SK-N-SH treated with all-trans-retinoic acid at 6 μM for 48 hours (cell line): Measurements from ENCODE around the gene WDR12.
A peak's percentile ranks its signal among the peaks of the same experiment; 100 is the strongest.

Experiments used
- ATAC-seq: fragments of 200-7000 bp; cut with Tn5 transposase; 3 replicates; pipeline ENCODE4 v1.9.1; 2020; ENCODE audit warnings: mild to moderate bottlenecking, moderate library complexity
- ARNTL ChIP-seq: fragments of 450-650 bp; formaldehyde crosslinking; IDR thresholded peaks from 2 replicates; pipeline ENCODE4 v1.5.0; 2020; ENCODE audit warnings: low read depth, mild to moderate bottlenecking, moderate library complexity, borderline replicate concordance
- BACH2 ChIP-seq: fragments of 250-450 bp; sonication (Bioruptor Pico); IDR thresholded peaks from 2 replicates; pipeline ENCODE4 v1.9.0; 2021; ENCODE audit warnings: mild to moderate bottlenecking, borderline replicate concordance
- CSDC2 ChIP-seq: fragments of 250-450 bp; sonication (Bioruptor Pico); IDR thresholded peaks from 2 replicates; pipeline ENCODE4 v1.5.0; 2020; ENCODE audit warnings: mild to moderate bottlenecking, moderate library complexity
- ESRRG ChIP-seq: fragments of 250-450 bp; sonication (Bioruptor Pico); IDR thresholded peaks from 2 replicates; pipeline ENCODE4 v1.6.1; 2021; ENCODE audit warnings: mild to moderate bottlenecking
- ISL1 ChIP-seq: fragments of 250-450 bp; sonication (Bioruptor Pico); IDR thresholded peaks from 2 replicates; pipeline ENCODE4 v2.1.2; 2022; ENCODE audit warnings: mild to moderate bottlenecking, moderate library complexity
- OSR1 ChIP-seq: fragments of 250-450 bp; sonication (Bioruptor Pico); IDR thresholded peaks from 2 replicates; pipeline ENCODE4 v1.8.0; 2022; ENCODE audit warnings: moderate library complexity, mild to moderate bottlenecking, inconsistent platforms
- POU6F1 ChIP-seq: fragments of 250-450 bp; sonication (Bioruptor Pico); IDR thresholded peaks from 2 replicates; pipeline ENCODE4 v1.8.0; 2021; ENCODE audit warnings: low read depth, mild to moderate bottlenecking, moderate library complexity, borderline replicate concordance
- PPARA ChIP-seq: fragments of 250-450 bp; sonication (Bioruptor Pico); IDR thresholded peaks from 2 replicates; pipeline ENCODE4 v1.5.0; 2020; ENCODE audit warnings: mild to moderate bottlenecking, borderline replicate concordance
- RARB ChIP-seq: fragments of 250-450 bp; sonication (Bioruptor Pico); IDR thresholded peaks from 2 replicates; pipeline ENCODE4 v1.8.0; 2021; ENCODE audit warnings: mild to moderate bottlenecking, moderate library complexity
- SNAI2 ChIP-seq: fragments of 250-450 bp; sonication (Bioruptor Pico); IDR thresholded peaks from 2 replicates; pipeline ENCODE4 v1.5.0; 2020; ENCODE audit warnings: mild to moderate bottlenecking, moderate library complexity
- ZC3H10 ChIP-seq: fragments of 250-450 bp; sonication (Bioruptor Pico); IDR thresholded peaks from 2 replicates; pipeline ENCODE4 v1.5.1; 2021; ENCODE audit warnings: mild to moderate bottlenecking, moderate library complexity
- ZFP3 ChIP-seq: fragments of 250-450 bp; sonication (Bioruptor Pico); IDR thresholded peaks from 2 replicates; pipeline ENCODE4 v1.5.0; 2020; ENCODE audit warnings: mild to moderate bottlenecking, moderate library complexity
- ZNF565 ChIP-seq: fragments of 450-650 bp; formaldehyde crosslinking; conservative IDR thresholded peaks from 2 replicates; pipeline ENCODE4 v1.5.0; 2020; ENCODE audit warnings: low read depth, mild to moderate bottlenecking, moderate library complexity
- ZNF70 ChIP-seq: fragments of 450-650 bp; formaldehyde crosslinking; IDR thresholded peaks from 2 replicates; pipeline ENCODE4 v1.5.0; 2020; ENCODE audit warnings: mild to moderate bottlenecking, moderate library complexity
- ZNF8 ChIP-seq: fragments of 450-650 bp; formaldehyde crosslinking; IDR thresholded peaks from 2 replicates; pipeline ENCODE4 v1.5.0; 2020; ENCODE audit warnings: mild to moderate bottlenecking, moderate library complexity
- TF ChIP-seq, protein P1 (sequence below): fragments of 250-450 bp; sonication (Bioruptor Pico); IDR thresholded peaks from 2 replicates; pipeline ENCODE4 v1.8.0; 2020; ENCODE audit warnings: mild to moderate bottlenecking, moderate library complexity, borderline replicate concordance
- TF ChIP-seq, protein P2 (sequence below): fragments of 250-450 bp; sonication (Bioruptor Pico); IDR thresholded peaks from 2 replicates; pipeline ENCODE4 v1.5.0; 2020; ENCODE audit warnings: mild to moderate bottlenecking, moderate library complexity
- TF ChIP-seq, protein P3 (sequence below): fragments of 250-450 bp; sonication (Bioruptor Pico); IDR thresholded peaks from 2 replicates; pipeline ENCODE4 v1.5.1; 2021; ENCODE audit warnings: mild to moderate bottlenecking, moderate library complexity

WDR12 gene

GRCh38 chr2:202932425-202933138 is 21.1 kb upstream of the WDR12 start:
- ATAC-seq: no peak
- TF ChIP-seq ZNF70 (CRISPR knock-in tag) (no peak), ZFP3 (CRISPR knock-in tag) (no peak), BACH2 (CRISPR knock-in tag) (no peak), ESRRG (no peak), RARB (CRISPR knock-in tag) (no peak), CSDC2 (CRISPR knock-in tag) (no peak)
- TF ChIP-seq, protein P1, sequence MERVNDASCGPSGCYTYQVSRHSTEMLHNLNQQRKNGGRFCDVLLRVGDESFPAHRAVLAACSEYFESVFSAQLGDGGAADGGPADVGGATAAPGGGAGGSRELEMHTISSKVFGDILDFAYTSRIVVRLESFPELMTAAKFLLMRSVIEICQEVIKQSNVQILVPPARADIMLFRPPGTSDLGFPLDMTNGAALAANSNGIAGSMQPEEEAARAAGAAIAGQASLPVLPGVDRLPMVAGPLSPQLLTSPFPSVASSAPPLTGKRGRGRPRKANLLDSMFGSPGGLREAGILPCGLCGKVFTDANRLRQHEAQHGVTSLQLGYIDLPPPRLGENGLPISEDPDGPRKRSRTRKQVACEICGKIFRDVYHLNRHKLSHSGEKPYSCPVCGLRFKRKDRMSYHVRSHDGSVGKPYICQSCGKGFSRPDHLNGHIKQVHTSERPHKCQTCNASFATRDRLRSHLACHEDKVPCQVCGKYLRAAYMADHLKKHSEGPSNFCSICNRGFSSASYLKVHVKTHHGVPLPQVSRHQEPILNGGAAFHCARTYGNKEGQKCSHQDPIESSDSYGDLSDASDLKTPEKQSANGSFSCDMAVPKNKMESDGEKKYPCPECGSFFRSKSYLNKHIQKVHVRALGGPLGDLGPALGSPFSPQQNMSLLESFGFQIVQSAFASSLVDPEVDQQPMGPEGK (CRISPR knock-in tag): no peak
- TF ChIP-seq, protein P2, sequence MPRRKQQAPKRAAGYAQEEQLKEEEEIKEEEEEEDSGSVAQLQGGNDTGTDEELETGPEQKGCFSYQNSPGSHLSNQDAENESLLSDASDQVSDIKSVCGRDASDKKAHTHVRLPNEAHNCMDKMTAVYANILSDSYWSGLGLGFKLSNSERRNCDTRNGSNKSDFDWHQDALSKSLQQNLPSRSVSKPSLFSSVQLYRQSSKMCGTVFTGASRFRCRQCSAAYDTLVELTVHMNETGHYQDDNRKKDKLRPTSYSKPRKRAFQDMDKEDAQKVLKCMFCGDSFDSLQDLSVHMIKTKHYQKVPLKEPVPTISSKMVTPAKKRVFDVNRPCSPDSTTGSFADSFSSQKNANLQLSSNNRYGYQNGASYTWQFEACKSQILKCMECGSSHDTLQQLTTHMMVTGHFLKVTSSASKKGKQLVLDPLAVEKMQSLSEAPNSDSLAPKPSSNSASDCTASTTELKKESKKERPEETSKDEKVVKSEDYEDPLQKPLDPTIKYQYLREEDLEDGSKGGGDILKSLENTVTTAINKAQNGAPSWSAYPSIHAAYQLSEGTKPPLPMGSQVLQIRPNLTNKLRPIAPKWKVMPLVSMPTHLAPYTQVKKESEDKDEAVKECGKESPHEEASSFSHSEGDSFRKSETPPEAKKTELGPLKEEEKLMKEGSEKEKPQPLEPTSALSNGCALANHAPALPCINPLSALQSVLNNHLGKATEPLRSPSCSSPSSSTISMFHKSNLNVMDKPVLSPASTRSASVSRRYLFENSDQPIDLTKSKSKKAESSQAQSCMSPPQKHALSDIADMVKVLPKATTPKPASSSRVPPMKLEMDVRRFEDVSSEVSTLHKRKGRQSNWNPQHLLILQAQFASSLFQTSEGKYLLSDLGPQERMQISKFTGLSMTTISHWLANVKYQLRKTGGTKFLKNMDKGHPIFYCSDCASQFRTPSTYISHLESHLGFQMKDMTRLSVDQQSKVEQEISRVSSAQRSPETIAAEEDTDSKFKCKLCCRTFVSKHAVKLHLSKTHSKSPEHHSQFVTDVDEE: no peak
- TF ChIP-seq, all 23 proteins: peak for 0

- no peak for ATAC-seq
- TF ChIP-seq ISL1 (no peak), CSDC2 (CRISPR knock-in tag) (no peak), OSR1 (CRISPR knock-in tag) (no peak), ZC3H10 (CRISPR knock-in tag) (no peak), RARB (CRISPR knock-in tag) (no peak), ESRRG (no peak), POU6F1 (CRISPR knock-in tag) (no peak), SNAI2 (CRISPR knock-in tag) (no peak), PPARA (CRISPR knock-in tag) (no peak), ZNF565 (no peak), BACH2 (CRISPR knock-in tag) (no peak), ZNF70 (CRISPR knock-in tag) (no peak), ZNF8 (no peak), ARNTL (CRISPR knock-in tag) (no peak), ZFP3 (CRISPR knock-in tag) (no peak)
- TF ChIP-seq, protein P2: no peak
- TF ChIP-seq, protein P3, sequence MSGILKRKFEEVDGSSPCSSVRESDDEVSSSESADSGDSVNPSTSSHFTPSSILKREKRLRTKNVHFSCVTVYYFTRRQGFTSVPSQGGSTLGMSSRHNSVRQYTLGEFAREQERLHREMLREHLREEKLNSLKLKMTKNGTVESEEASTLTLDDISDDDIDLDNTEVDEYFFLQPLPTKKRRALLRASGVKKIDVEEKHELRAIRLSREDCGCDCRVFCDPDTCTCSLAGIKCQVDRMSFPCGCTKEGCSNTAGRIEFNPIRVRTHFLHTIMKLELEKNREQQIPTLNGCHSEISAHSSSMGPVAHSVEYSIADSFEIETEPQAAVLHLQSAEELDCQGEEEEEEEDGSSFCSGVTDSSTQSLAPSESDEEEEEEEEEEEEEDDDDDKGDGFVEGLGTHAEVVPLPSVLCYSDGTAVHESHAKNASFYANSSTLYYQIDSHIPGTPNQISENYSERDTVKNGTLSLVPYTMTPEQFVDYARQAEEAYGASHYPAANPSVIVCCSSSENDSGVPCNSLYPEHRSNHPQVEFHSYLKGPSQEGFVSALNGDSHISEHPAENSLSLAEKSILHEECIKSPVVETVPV: no peak
- TF ChIP-seq, all 23 proteins: peak for 0
Measured at GRCh38 chr2:202918860-202919259, 7.4 kb upstream of the WDR12 start.

- peak; percentile 74 for ATAC-seq
Measured at GRCh38 chr2:202912342-202913201, 1.1 kb upstream of the WDR12 start.
